ENCODE measurements around the gene TMEM108.
"Not testable (repeated sequence)": the region's sequence is repeated elsewhere in the genome, so short reads cannot be mapped to it uniquely, and the experiment has no call there.

The TMEM108 gene

DNA sequence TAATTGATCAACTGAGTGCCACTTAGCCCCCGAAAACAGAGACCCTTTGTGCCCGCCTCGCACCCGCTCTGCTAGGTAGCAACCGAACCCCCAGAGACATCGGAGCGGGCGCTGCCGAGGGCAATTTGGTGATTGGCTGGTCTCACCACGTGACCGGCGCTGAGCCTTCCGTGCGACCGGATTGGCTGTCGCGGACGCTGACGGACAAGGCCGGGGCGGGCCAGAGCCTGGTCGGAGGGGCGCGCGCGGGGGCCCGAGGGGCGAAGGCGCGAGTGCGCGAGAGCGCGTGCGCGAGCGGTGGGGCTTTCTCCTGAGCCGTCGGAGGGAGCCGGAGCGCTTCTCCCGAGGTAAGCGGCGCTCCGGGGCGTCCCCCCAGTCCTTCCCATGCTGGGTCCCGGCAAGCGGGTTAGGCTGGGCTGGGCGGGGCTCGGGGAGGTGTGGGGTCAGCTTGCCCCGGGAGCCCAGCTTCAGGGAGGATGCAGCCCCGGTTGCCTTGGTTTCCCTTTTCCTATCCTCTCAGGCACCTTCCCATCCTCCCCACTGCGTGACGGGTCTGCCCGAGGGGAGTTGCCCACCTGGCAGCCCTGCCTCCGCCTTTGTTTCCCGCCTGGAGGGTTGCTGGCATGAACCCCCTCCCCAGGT is at the start of gene TMEM108:
TMEM108 (plus strand) TSS at position 303 of the 642 bp plus-strand sequence.
- DNase-seq (ENCODE audit: low spot score): peak; percentile 64

DNA sequence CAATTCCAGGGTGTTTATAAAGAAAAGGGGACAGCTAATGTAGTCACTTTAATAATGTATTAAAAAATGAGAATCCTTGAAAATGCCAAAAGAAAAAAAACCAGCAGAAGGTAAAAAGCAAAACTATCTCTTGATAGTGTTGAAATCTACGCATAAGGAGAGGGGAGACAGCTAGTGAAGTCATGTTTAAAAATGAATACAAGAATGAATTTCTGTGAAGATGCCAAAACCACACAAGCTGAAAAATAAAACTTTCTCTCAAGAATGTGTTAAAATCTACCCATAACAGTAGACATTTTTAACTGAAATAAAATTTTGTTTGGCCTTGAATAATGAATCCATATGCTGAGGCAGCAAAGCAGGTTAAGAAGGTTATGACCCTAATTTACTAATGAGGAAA is 42.2 kb upstream of the TMEM108 start:
- DNase-seq (ENCODE audit: low spot score): no peak

DNA sequence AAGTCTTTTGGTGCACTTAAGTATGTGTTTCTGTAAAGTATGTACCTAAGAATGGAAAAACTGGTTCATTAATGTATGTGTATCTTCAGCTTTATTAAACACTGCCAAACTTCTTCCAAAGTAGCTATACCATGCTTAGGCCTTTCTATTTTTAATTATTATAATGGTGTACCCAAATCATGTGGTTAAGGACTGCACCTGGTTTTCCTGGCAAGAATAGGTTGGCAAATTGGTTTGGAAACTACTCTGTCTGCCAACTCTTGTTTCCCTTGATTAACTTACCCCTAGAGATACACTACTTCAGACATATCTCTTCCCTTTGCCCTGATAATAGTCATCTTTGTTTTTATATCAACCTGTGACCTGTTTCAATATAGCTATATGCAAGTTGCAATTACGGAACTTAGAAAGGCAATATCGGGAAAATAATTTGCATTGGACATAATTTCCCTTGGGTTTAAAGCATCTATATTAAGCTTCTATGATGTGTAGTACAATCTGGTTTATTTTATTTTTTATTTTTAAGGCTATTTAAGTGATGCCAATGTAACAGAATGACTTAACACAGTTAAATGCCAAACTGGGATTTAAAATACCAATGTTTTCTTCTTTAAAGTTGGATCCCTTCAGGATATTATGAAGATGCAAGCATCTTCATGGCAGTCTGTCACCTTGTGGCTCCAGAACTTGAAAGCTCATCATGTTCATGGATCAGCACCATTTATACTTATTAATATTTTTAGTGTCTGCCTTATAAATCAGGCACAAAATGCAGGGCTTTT is 40.6 kb upstream of the TMEM108 start:
- no peak for DNase-seq (ENCODE audit: low spot score)

DNA sequence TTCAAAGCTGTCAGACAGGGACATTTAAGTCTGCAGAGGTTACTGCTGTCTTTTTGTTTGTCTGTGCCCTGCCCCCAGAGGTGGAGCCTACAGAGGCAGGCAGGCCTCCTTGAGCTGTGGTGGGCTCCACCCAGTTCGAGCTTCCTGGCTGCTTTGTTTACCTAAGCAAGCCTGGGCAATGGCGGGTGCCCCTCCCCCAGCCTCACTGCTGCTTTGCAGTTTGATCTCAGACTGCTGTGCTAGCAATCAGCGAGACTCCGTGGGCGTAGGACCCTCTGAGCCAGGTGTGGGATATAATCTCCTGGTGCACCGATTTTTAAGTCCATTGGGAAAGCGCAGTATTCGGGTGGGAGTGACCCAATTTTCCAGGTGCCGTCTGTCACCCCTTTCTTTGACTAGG is 33.2 kb upstream of the TMEM108 start:
- DNase-seq (ENCODE audit: low spot score): not testable (repeated sequence)

DNA sequence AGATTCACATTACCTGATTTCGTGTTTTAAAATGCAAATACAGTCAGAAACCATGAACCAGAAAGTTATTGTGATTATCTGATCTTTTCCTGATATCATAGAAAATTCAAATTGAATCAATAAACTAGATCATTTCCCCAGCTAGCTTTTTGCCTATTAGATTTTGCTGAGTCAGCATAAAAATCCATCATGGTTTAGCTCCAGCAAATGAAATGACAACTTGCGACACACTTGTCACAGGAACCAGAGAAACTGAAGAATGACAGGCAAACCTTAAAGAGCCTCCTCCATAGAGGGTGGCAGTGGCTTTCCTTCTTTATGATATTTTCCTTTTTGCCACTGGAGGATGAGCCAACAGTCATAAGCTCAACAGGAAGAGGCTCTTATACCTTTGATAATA is 30.6 kb upstream of the TMEM108 start:
- no peak for DNase-seq (ENCODE audit: low spot score)

DNA sequence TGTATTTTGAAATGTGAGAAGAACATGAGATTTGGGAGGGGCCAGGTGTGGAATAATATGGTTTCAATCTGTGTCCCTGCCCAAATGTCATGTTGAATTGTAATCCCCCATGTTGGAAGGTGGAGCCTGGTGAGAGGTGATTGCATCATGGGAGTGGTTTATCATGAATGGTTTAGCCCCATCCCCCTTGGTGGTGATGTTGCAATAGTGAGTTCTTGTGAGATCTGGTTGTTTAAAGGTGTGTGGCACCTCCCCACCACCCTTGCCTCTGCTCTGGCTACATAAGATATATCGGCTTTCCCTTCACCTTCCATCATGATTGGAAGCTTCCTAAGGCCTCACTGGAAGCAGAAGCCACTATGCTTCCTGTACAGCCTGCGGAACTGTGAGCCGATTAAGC is 23.9 kb upstream of the TMEM108 start:
- DNase-seq (ENCODE audit: low spot score): no peak

DNA sequence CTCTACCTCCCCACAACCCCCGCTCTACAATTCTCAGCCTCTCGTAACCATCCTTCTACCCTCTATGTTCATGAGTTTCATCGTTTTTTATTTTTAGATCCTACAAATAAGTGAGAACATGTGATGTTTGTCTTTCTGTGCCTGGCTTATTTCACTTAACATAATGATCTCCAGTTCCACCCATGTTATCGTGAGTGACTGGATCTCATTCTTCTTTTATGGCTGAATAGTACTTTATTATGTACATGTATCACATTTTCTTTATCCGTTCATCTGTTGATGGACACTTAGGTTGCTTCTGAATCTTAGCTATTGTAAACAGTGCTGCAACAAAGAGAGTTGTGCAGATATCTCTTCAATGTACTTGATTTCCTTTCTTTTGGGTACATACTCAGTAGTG is 22.6 kb upstream of the TMEM108 start:
- not testable (repeated sequence) for DNase-seq (ENCODE audit: low spot score)

DNA sequence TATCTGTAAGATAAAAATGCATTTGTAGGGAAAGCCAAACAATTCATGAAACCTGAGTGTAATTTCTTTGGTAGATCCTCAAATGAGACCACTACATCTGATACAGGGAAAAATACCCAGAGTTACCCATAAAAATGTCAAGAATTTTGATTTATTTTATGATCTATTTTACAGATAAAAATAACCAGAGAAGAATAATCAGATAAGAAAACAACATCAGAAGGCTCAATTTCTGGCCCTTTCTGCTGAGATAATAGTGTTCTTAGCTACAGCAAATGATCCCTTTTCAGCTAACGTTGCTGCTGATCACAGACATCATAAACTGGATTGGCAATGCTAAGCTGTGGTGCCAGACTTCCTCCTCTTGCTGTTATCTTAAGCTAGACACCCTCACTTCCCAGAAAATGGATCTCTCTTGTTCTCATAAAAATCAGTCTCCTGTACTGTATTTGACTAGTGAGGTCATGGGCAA is 21.3 kb upstream of the TMEM108 start:
- DNase-seq (ENCODE audit: low spot score): no peak

DNA sequence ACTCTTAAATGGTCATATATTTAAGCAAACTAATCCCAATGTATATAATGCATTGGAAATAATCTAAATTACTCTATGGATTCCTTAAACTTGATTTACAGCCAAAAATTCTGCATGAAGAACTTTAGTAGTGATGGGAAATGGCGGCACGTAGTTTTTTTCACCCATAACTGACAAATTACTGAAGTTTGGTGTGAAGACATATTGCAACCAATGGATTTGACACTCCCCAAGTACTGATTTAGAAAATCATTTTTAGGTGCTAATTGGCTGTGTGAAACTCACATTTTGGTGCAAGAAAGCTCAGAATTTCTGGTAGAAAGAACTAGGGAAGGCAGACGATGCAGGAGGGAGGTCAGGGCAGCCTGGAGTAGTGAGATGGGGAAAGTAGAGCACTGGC is 19.3 kb upstream of the TMEM108 start:
- no peak for DNase-seq (ENCODE audit: low spot score)

DNA sequence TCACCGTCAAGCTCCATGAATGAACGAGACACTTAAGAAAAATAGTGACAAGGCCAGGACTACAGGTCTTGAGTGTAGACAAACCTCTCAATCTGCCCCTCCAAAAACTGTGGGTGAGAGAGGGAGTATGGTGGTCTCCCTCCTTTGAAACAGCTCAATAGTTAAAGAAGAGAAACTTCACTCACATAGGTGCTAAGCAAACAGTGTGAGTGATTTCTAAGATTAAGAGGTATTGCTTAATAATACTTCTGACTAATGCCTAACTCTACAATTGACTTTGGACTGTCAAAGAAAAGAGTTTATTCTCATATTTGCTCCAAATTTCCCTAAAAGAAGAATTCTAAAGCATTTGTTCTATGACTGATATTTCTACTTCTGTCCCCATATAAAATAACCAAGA is 17.0 kb upstream of the TMEM108 start:
- DNase-seq (ENCODE audit: low spot score): no peak

DNA sequence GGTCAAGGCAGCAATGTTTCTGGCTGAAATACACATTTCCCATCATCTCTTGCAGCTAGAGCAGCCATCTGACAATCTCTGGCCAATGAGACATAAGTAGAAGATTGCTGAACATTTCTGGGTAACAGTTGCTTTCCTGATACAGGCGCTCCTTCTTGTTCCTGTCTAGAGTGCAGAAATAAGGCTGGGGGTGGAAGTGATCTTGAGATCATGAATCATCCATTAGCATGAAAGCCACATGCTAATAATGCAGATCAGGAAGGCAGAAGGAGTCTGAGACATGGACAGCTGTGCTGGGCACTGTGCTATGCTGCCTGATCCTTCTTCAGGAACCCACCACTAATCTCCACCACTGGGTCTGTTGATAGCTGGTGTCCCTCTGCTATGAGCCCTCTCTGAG is 14.8 kb upstream of the TMEM108 start:
- DNase-seq (ENCODE audit: low spot score): no peak

DNA sequence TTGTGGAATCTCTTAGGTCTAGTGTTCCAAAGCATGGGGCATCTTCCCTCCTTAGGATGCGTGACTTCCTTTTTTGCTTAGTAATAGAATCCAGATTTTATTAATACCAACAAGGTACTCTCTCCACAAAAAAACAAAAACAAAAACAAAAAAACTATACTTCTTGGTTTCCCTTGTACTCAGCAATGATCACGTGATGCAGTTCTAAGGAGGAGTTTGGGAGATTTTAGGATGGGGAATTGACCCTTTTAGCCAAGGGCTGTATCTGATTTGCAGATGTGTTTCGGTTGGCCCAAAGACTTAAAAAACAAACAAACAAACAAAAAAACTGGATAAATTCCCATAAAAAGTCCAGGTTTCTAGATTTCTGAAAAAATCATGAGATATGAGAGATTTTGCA is 12.6 kb upstream of the TMEM108 start:
- DNase-seq (ENCODE audit: low spot score): no peak

DNA sequence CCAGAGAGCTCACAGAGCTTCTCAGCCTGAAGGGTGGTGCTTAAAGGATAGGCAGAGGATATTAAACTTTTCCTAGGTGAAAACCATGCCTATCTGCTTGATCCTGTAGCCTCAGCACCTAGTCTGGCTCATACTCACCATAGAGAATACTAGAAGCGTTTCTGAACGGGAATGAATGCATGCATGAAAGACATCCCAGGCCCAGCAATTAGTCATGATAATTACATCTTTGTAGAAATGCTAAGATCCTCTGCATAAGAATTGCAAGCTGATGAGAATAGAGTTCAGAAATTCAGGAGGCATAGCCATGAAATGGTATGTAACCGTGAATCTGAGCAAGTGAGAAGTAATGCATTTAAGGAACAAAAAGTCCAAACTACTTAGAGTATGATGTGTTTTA is 5.9 kb upstream of the TMEM108 start:
- DNase-seq (ENCODE audit: low spot score): no peak

DNA sequence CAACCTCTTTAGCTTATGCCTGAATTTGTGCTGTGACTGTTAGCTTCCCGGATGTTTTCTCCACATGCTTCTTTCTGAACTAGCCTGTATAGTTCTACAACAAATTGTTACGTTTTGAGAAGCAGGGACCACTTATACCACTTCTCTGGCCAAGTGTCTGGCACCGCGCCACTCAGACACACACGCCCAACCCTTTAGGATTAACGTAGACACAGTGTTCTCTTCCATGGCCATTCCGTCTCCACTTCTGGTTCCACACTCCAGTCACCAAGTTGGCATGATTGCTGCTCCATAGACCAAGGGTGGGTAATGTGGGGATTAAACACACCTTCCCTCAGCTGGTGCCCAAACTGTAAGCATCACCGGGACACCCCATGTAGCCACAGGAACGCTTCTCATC is 755 bp upstream of the TMEM108 start:
- no peak for DNase-seq (ENCODE audit: low spot score)

DNA sequence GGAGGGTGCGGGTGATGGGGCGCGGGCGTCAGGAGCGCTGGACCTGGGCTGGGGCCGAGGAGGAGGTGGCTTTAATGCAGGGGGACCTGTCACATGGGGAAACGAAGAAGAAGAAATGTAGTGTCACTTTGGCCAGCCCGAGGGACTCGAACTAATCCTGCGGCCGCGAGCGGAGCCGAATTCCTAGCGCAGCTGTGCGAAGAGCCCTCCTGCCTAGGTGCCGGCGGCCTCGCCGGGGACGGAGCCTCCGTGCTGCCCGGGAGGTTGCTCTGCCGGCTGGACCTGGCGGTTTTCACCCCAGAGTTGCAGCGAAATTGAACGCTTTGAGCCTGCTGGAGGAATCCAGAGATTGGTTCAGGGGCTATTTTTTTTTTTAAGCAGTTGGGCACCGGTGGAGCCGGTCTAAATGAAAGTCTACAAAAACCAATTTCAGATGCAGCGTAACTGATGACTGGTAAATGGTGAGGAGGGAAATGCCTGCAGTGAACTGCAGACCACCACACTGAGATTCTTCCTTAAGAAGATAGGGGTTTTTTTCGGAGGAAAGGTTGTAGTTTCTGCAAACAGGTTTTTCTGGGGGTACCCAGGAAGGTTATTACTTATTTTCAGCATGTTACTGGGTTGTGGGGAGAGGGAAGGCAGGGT is 662 bp downstream of the TMEM108 start:
- peak; percentile 3 for DNase-seq (ENCODE audit: low spot score)

DNA sequence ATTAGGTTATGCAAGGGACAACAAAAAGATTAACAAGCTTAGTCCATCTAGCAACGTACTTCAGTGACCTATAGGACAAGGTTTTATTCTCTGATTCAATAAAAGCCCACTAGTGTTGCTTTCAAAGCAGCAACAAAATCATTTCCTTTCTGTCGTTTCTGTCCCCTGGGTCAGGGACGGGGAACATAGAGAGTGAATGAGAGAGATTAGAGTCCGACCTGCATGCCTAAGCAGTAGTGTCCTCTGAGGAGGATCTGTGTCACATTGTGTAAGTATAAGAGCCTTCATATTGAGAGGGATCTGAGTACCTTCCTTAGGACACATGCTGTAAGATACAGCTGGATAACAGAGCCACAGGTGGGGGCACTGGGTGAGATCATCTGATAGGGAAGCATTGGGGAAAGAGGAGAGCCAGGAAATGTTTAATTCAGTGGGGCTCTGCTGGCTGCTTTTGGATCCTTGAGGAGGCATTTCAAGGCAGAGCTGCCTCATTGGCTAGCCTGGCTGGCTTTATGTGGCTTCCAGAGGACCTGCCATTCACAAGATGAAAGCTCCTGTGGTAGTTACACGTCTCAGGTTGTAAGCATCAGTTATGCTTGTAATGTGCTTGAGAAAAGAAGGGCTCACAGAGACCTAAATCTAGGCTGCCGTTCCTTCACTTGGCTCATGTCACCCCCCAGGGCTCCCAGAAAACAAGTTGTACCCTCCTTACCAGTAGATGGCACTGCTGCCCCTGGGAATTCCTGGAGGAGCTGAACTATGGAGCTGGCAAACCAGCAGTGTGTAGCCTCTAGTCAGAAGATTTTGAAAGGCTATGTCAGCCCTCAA is 2.7 kb downstream of the TMEM108 start:
- DNase-seq (ENCODE audit: low spot score): peak; percentile 72

DNA sequence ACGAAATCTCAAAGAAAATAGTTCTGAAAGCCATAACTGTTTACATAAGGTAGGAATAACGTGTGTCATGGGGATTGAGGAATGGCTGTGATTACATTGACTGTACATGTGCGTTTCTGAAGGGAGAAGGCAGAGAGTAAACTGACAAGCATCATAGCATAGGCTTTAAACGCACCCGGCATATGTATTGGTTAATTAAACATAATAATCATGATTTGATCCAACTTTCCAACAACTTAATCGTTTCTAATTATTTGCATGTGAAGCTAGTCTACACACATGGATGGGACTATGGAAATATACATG is 3.3 kb downstream of the TMEM108 start:
- DNase-seq (ENCODE audit: low spot score): no peak

DNA sequence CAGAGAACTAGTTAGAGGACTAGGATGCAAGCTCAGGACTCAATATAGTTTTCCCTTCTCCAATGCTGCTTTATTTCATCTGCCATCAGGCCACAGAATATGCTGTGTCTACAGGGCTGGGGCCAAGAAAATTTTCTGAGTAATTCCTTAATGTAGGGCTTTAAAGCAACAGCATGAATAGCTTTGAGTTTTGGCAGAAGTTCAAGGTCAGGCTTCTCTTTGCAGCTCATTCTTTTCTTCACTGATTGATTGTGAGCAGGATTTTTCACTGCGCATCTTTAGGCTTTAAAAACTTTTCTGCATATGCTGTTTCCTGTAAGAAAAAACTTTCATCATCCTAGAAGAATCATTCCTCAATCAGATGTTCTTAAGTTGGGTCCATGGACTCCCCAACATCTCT is 4.6 kb downstream of the TMEM108 start:
- DNase-seq (ENCODE audit: low spot score): no peak

DNA sequence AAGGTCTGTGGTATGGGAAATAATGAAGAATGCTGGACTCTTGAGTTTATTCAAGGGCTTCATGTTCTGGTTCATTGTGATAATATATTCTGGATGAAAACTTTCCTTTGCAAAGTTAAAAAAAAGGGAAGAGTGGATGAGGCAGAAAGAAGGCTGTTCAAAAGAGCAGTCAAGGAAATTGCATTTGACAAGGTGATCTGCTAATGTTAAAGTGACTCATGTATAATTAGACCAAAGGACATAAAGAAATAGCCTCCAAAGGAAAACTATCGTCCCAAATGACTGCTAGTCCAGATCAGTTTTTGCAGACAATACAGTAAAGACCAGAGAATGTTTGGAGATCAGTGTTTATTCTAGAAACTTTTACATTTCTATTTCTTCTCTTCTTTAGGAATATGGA is 9.8 kb downstream of the TMEM108 start:
- DNase-seq (ENCODE audit: low spot score): no peak

DNA sequence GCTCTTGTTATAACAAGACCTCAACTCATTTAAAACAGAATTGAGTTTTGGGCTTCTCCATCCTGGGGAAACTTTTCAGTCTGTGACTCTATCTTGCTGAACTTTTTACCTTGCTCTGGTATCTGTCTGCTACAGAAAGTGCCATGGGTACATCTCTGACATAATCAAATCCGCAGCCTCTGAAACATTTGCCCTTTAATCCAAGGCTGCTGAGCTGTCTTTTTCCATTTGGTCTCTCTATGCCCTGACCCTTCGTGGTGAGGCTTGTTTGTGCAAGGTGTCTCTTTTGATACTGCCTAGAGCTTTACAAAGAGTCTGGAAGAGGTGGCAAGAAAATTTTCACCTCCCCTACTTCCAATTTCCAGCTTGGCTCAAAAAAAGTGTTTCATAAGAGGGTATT is 11.3 kb downstream of the TMEM108 start:
- DNase-seq (ENCODE audit: low spot score): no peak

DNA sequence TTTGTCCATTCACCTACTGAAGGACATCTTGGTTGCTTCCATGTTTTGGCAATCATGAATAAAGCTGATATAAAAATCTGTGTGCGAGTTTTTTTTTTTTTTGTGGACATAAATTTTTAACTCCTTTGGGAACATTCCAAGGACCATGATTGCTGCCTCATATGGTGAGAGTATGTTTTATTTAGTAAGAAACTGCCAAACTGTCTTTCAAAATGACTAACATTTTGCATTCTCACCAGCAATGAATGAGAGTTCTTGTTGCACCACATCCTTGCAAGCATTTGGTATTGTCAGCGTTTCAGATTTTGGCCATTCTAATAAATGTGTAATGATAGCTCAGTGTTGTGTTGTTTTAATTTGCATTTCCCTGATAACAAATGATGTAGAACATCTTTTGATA is 12.7 kb downstream of the TMEM108 start:
- DNase-seq (ENCODE audit: low spot score): no peak

DNA sequence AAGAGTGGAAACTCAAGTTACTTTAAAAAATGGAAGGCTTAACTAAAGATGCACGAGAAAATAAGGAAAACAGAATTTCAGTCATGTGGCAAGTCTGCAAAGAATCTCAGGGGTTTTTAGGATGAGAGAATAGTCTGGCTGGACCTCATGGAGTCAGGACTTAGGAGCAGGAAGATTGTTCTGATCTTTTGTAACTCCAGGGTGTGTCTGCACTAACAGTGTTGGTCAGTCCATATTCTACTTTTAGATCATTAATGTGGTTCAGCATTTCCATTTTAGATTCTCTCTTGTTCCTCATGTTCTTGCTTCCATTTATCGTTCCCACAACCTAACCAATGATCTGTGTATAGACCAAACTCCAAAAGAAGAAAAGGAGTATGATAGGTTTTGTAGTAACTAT is 15.3 kb downstream of the TMEM108 start:
- no peak for DNase-seq (ENCODE audit: low spot score)

DNA sequence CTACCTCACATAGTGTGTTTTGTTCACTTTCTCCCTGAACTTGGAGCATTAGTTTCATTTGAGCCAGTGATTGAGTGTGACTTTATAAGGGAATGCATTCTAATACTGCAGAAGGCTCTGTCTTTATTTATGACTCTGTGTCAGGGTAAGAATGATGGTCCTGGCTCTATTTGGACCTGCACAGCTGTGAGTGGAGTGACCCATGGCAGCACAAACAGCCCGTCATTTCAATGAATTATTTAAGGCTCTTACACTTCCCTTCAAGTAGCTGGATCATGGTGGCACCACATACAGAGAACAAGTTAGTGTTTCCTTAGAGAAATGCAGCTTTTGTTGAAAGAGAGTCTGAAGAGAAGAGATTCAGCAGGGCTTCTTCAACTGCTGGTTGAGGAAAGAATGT is 16.4 kb downstream of the TMEM108 start:
- DNase-seq (ENCODE audit: low spot score): no peak

Data from kidney tubule cell (primary cell).